ENCODE measurements around the gene DNAL4. TPM values are rescaled to one million over a fixed set of nuclear protein-coding genes. Genes with fewer than 3 reads are reported as not detected.

Gene DNAL4
- total and polyA plus RNA-seq, 12 donors = 7.7 to 11.7 (median 9.9) TPM

GRCh38 chr22:38799265-38800002 is 5.5 kb upstream of the DNAL4 start:
- ATAC-seq (peak in 2 of 8 donors; percentile 38 to 50), DNase-seq (no peak)
- intact Hi-C loops (cut with DNase I) = loop anchor here in 1 of 10 donors (5.0 kb wide), 1 partner anchor 43 kb away; the partner anchor contains the start of gene NPTXR
- no peaks in the 10 kb centered on the region for H3K36me3 ChIP-seq
- H3K27me3 ChIP-seq = no peaks in the 10 kb centered on the region
- H3K9me3 ChIP-seq = peaks cover 0 to 7% (median 0%) of the 10 kb centered on the region in 11 donors
- H3K4me3 ChIP-seq = no peak overlapping the region
- no peak overlapping the region for H3K27ac ChIP-seq
- WGBS, 2 donors = 37 to 47% methylated on average over 6 of the region's 6 CpGs
- H3K4me1 ChIP-seq = peaks cover 0 to 9% (median 3%) of the 10 kb centered on the region in 9 donors
- TF ChIP-seq CTCF (IDR thresholded peaks at IDR 0.05) = no peak

GRCh38 chr22:38798496-38798895 is 4.6 kb upstream of the DNAL4 start:
- no peak for ATAC-seq
- 82 to 92% methylated on average over 5 of the region's 5 CpGs for WGBS, 2 donors
- H3K27ac ChIP-seq = no peak overlapping the region
- no peaks in the 10 kb centered on the region for H3K27me3 ChIP-seq
- H3K9me3 ChIP-seq = peaks cover 0 to 7% (median 0%) of the 10 kb centered on the region in 11 donors
- DNase-seq = no peak
- intact Hi-C loops (cut with DNase I) = loop anchor here in 1 of 10 donors (5.0 kb wide), 1 partner anchor 44 kb away; the partner anchor contains the start of gene NPTXR
- no peak for TF ChIP-seq CTCF (IDR thresholded peaks at IDR 0.05)
- H3K36me3 ChIP-seq = no peaks in the 10 kb centered on the region
- H3K4me1 ChIP-seq = peaks cover 0 to 13% (median 5%) of the 10 kb centered on the region in 9 donors
- no peak overlapping the region for H3K4me3 ChIP-seq

GRCh38 chr22:38796262-38796957 is 2.5 kb upstream of the DNAL4 start:
- no peak overlapping the region for H3K27ac ChIP-seq
- no peaks in the 10 kb centered on the region for H3K27me3 ChIP-seq
- WGBS, 2 donors = 78 to 80% methylated on average over 12 of the region's 12 CpGs
- H3K9me3 ChIP-seq = peaks cover 0 to 7% (median 0%) of the 10 kb centered on the region in 11 donors
- DNase-seq (no peak), ATAC-seq (no peak)
- H3K36me3 ChIP-seq = no peaks in the 10 kb centered on the region
- intact Hi-C loops (cut with DNase I) = loop anchor here in 1 of 10 donors (5.0 kb wide), 1 partner anchor 46 kb away; the partner anchor contains the start of gene NPTXR
- peaks cover 0 to 17% (median 14%) of the 10 kb centered on the region in 9 donors for H3K4me1 ChIP-seq
- TF ChIP-seq CTCF (IDR thresholded peaks at IDR 0.05) = no peak
- no peak overlapping the region for H3K4me3 ChIP-seq

GRCh38 chr22:38795569-38795968 is 1.6 kb upstream of the DNAL4 start:
- peaks cover 0 to 7% (median 0%) of the 10 kb centered on the region in 11 donors for H3K9me3 ChIP-seq
- ATAC-seq (no peak), DNase-seq (no peak)
- intact Hi-C loops (cut with DNase I) = loop anchor here in 1 of 10 donors (5.0 kb wide), 1 partner anchor 47 kb away; the partner anchor contains the start of gene NPTXR
- peaks cover 0 to 6% (median 0%) of the 10 kb centered on the region in 9 donors for H3K36me3 ChIP-seq
- H3K4me1 ChIP-seq = peaks cover 0 to 17% (median 14%) of the 10 kb centered on the region in 9 donors
- no peak overlapping the region for H3K4me3 ChIP-seq
- no peaks in the 10 kb centered on the region for H3K27me3 ChIP-seq
- WGBS, 2 donors = 72 to 77% methylated on average over 4 of the region's 4 CpGs
- TF ChIP-seq CTCF (IDR thresholded peaks at IDR 0.05) = no peak
- H3K27ac ChIP-seq = no peak overlapping the region
